GM12892 (cell line): ENCODE measurements around the gene PPM1L.

Experiments
- DNase-seq: peaks from one replicate; pipeline ENCODE4 v3.0.0; 2011; ENCODE audit not compliant: insufficient read length
- FAIRE-seq: peaks from 2 replicates; lab custom pipeline; 2011; peaks lifted over from hg19 to GRCh38; lab: Jason Lieb, UNC
- POLR2A ChIP-seq: IDR thresholded peaks from 2 replicates; pipeline ENCODE4 v1.6.1; 2011; ENCODE audit warnings: low read depth, low read length, control low read depth
- POLR2AphosphoS5 ChIP-seq: IDR thresholded peaks from 2 replicates; pipeline ENCODE4 v1.6.1; 2011; ENCODE audit warnings: low read depth, low read length, control low read depth
- TAF1 ChIP-seq: IDR thresholded peaks from 2 replicates; pipeline ENCODE4 v1.6.1; 2011; ENCODE audit warnings: low read depth, mild to moderate bottlenecking, control low read depth, low read length, borderline replicate concordance

The PPM1L gene

DNA sequence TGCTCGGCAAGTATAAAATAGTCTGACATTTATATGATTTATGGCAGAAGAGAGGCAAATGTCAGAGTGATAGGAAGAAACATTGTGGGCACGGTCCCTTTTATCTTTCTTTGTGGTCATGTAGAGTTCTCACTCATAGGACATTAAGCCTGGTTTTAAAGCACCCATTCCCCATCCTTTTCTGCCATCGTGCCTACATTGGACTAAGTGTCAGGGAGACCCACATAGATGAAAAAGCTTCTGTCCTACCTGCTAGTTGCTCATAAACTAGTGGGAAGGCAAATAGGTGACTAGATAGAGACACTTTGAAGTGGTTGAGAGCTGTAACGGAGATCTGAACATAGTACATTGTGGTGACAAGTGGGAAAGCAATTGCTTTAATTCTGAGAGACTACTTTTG, 193.4 kb downstream of the PPM1L start:
- no peak for TF ChIP-seq POLR2A
- TF ChIP-seq POLR2AphosphoS5: no peak
- TF ChIP-seq TAF1: no peak
- DNase-seq: no peak
- FAIRE-seq: no peak

DNA sequence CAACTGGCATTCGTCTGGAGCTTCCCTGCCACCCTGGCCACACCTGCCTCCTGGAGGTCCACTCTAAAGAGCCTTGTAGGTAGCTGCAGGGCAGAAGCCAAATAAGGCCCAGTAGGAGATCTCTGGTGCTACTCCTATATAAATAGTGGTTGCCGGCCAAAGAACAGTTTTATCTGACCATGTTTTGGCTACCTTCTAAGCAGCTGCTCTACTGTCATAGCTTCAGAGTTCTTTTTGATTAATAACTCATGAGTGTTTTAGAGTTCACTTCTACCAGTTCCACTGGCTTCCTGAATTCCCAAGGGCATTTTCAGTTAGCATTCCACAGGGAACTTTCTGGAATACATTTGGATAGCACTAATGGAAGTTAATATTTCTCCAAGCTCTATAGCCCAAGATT, 194.5 kb downstream of the PPM1L start:
- no peak for DNase-seq
- FAIRE-seq: no peak
- TF ChIP-seq TAF1: no peak
- no peak for TF ChIP-seq POLR2AphosphoS5
- no peak for TF ChIP-seq POLR2A

DNA sequence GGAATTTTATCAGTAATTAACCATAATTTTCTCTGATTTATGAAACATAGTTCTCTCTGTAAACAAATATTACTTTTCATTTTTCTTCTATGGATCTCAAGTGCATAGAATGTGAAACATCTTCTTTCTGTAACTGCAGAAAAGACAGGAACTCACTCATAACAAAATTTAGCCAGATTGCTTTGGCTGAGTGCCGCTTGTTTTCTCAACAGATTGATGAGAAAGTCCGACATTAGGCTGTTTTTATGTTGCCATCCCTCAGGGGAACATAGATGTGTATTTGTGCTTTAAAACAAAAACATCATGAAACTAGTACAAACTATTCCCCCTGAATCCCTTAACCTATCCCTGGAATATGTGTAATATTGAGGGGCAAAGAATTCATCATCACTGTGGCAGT, 194.9 kb downstream of the PPM1L start:
- FAIRE-seq (no peak), DNase-seq (no peak)
- TF ChIP-seq TAF1 (no peak), POLR2AphosphoS5 (no peak), POLR2A (no peak)

DNA sequence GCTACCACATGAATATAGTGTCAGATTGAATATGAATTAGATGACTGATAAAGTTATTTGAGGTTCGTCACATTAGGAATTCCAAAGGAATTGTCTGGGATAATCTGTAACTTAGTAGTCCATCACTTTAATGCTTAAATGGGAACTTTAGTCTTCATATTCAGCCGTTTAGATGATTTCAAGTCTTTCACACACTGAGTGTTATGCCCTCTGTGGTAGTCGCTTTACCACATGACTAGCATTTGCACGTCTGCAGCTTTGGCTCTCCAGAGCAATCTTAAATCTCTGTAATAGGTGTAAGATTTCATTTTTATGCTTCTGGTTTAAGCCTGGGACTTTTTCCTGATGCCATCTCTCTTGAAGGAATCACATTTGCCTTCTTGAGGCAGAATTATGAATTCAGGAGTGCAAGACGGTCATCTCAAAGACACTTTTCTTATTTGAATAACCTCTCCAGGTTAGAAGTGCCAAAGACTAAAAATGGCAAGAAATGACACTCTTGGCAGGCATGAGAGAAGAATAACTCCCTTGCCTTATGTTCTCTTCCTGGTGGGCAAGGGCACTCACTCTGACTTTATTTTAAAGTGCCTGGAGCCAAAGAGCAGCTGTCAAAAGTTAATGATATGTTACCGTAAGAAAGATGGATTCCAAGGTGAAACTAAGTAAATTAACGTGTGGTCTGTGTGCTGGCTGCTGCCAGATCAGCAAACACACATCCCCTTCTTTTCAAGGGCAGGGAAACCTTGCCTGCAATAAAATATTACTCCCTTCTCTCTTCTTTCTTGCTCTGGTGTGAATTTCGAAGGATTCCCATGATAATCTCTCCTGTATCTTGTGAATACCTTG, 195.8 kb downstream of the PPM1L start:
- DNase-seq (no peak), FAIRE-seq (no peak)
- no peak for TF ChIP-seq POLR2AphosphoS5
- TF ChIP-seq TAF1: no peak
- no peak for TF ChIP-seq POLR2A

DNA sequence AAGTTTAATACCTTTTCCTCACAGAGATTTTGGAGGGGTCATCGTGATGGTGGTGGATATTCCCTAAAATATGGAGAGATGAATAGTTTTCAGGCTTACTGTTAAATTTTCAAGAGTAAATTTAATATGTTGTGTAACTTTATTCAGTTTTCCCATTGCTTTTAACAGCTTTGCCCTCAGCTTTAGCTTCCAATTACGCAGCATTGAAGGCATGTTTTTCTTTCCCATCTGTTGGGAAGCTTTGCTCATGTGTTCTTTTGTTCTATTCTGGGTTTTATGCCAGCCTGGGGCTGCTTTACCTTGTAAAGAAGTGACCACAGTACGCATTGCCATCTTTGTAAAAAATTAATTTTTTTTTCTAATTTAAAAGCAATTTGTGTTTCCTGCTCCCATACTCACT, 197.7 kb downstream of the PPM1L start:
- TF ChIP-seq POLR2AphosphoS5 (no peak), POLR2A (no peak), TAF1 (no peak)
- FAIRE-seq (no peak), DNase-seq (no peak)

DNA sequence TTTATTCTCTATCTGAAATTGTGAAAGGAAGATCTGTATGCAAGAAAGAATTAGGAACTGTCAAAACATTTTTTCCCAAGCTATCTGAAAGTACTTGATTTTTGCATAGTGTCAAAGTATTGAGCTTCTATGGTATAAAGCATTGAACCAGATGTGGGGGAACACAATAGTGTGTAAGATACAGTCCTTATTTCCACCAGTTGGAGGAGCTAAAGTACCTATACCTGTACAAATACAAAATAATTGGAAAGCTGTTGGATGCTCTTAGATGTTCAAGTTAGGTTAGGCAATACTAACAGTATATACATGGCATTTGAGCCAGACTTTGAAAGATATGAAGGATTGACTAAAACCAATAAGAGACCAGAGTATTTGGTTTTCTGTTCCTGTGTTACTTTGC, 200.8 kb downstream of the PPM1L start:
- no peak for DNase-seq
- TF ChIP-seq POLR2AphosphoS5 (no peak), TAF1 (no peak), POLR2A (no peak)
- no peak for FAIRE-seq

DNA sequence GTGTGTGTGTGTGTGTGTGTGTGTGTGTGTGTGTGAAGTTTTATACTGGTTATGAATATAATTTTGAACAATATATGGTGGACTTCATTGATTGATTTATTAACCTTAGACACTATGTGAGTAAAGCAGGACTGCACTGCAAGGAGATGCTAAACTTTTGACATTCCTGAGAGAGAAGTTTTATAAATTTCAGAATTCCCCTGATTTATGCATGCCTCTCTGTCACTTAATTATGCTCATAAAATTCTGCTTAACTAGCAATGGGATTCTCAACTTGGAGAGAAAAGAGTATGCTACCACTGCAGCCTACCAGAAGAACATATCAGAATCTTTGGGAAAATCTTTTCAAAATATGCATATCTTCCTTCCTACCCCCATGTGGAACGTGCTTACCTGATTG, 204.5 kb downstream of the PPM1L start:
- no peak for DNase-seq
- no peak for FAIRE-seq
- TF ChIP-seq POLR2AphosphoS5 (no peak), TAF1 (no peak), POLR2A (no peak)

DNA sequence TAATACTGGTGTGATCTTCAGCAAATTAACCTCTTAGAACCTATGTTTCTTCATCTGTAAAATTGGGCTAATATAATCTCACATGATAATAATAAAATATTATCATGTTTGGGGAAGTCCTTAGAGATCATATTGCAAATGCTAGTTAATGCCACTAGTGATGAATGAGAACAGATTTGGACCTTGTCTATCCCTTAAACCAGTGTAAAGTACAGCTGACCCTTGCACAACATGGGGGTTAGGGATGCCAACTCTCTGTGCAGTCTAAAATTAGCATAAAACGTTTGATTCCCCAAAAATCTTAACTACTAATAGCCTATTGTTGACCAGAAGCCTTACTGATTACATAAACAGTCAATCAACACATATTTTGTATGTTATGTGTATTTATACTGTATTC, 207.9 kb downstream of the PPM1L start:
- TF ChIP-seq POLR2A (no peak), TAF1 (no peak), POLR2AphosphoS5 (no peak)
- FAIRE-seq (no peak), DNase-seq (no peak)

DNA sequence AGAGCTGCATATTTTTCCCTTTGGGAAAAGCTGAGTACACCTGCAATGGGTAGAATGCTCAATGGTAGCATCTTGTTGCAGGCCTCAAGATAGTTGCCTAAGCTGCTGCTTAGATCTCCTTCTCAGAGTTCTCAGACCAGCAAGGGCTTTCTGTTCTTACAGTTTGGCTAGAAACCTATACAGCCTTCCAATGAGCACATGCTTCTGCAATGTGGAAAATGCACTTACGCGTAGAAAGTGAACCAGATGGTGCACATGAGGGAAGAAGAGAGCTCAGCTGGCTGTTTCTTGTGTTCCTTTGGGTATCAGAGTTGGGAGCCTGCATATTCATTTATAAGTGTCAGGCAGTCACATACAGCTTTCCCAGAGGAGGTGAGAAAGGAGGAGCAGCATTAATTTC, 212.7 kb downstream of the PPM1L start:
- no peak for FAIRE-seq
- no peak for DNase-seq
- no peak for TF ChIP-seq TAF1

DNA sequence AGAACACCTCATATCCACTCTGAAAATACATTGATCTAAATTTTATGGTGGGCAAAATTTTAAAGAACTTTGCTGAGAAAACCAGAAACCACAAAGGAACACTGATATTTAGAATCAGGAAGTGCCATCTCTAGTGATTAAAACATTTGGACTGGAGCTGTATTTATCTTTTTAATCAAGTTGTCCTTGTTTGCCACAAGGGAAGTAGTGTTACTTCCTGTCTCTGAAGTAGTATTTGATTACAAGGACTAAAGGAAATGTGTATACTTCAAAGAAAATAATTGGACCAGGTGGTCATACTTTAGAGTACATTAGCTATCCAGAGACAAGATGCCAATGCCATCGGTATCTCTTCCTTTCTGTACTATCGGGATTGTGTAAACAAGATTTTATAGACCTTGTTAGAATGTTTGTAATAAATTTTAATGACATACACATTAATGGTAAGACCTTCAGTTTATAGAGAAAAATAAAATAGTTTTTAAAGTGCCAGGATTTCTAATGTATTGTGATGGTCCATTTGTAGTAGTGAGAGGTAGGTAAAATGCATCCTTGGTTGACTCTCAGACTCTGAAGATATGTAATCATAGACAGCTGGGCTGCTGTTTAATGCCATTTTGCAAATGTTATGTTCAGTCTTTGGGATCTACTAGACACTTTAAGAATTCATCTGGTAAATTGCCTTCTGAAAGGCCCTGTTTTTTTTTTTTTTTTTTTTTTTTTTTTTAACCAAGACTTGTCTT, 217.2 kb downstream of the PPM1L start:
- no peak for DNase-seq
- no peak for TF ChIP-seq POLR2AphosphoS5
- TF ChIP-seq TAF1: no peak
- no peak for TF ChIP-seq POLR2A
- no peak for FAIRE-seq

DNA sequence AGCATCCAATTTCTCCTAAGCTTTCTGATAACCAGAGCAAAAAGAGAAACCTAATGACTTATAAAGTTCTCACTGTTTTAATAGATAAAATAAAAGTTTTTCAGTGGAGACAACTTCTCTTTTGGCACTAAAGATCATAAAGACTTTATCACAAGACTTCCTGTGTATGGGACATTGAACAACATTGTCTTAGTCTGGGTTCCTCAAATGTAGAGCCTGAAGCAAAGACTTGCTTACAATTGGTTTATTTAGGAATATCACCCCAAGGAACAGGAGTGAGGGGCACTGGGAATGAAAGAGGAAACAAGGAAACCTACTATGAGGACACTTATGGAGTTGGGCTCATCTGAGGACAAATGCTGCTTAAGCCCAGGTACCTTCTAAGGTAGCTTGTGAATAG, 221.7 kb downstream of the PPM1L start:
- TF ChIP-seq POLR2A: no peak
- no peak for TF ChIP-seq TAF1
- no peak for TF ChIP-seq POLR2AphosphoS5
- FAIRE-seq (no peak), DNase-seq (no peak)

DNA sequence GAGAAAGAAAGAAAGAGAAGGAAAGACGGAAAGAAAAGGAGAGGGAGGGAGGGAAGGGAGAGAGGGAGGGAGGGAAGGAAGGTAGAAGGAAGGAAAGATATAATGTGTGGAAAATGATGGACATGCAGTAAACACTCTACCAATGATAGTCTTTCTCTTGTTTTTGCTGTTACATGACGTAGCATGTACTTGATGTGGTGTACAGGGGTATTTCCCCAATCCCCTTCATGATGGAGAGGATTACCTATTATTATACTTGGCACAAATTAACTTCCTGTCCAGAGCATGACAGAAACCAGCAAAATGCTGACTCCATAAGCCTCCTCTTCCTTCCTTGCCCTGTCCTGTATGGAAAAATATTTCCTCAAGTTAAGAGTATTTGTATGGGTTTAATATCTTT, 224.7 kb downstream of the PPM1L start:
- DNase-seq (no peak), FAIRE-seq (no peak)
- TF ChIP-seq TAF1 (no peak), POLR2A (no peak), POLR2AphosphoS5 (no peak)
